HCT116 (cell line): ENCODE results near the gene WFDC6. TPM values are rescaled to one million over a fixed set of nuclear protein-coding genes. Genes with fewer than 3 reads are reported as not detected.

ENCODE experiments used
- ATAC-seq: fragments of 200-7000 bp; cut with Tn5 transposase; 2 replicates; pipeline ENCODE4 v1.9.1; 2020; ENCODE audit warnings: mild to moderate bottlenecking, moderate library complexity
- BruUV-seq: library from RNA; stranded (reverse); fragments of 400-500 nt; replicated peaks from 2 replicates; lab custom pipeline; 2021; lab: Mats Ljungman, UMichigan
- CTCF ChIA-PET: fragments of 300-600 bp; sonication (Branson Sonifier 250); formaldehyde crosslinking; loops from one replicate; lab custom pipeline; 2021; ENCODE audit warnings: antibody characterized with exemption; lab: Charles Lee
- POLR2A ChIA-PET: fragments of 300-600, 350-600 bp; sonication (Branson Sonifier 250); formaldehyde crosslinking; loops from one replicate; lab custom pipeline; 2021; ENCODE audit warnings: antibody characterized with exemption; lab: Charles Lee
- RAD21 ChIA-PET, 2 experiments: fragments of 300-600 bp; sonication (Branson Sonifier 250); formaldehyde crosslinking; loops; one replicate each; lab custom pipeline; 2023; ENCODE audit warnings: low total read pairs in 2 of 2; ENCODE audit not compliant: uncharacterized antibody in 2 of 2, unreplicated experiment in 2 of 2, low non-redundant PET in 1 of 2; lab: Charles Lee
- DNase-seq: peaks from one replicate; pipeline ENCODE4 v3.0.0-alpha.2; 2010; ENCODE audit warnings: low read depth, low spot score
- H2AFZ ChIP-seq: fragments of 200-600 bp; shearing (Covaris generic), sonication (generic); 2 replicates; pipeline ENCODE4 v1.6.1; 2017; ENCODE audit warnings: low read depth, mixed run types, mixed read lengths, antibody characterized with exemption, low read length; ENCODE audit not compliant: poor library complexity, severe bottlenecking
- H3K27ac ChIP-seq: 2 replicates; pipeline ENCODE4 v1.5.1; 2012; ENCODE audit warnings: low read depth, low read length
- H3K27me3 ChIP-seq: fragments of 200-600 bp; sonication (generic); 2 replicates; pipeline ENCODE4 v1.6.1; 2016; ENCODE audit warnings: mixed run types, low read length, mixed read lengths; ENCODE audit not compliant: insufficient read depth
- H3K36me3 ChIP-seq, 2 experiments: fragments of 200-500 bp in 1 of 2; fragments of 200-600 bp in 1 of 2; sonication (Bioruptor generic) in 1 of 2; sonication (generic) in 1 of 2; 2 replicates each; pipeline versions ENCODE4 v1.5.1 to v1.6.1; 2014 to 2016; ENCODE audit warnings: low read length in 2 of 2, inconsistent platforms in 1 of 2, mixed read lengths in 1 of 2, mixed run types in 1 of 2; ENCODE audit not compliant: insufficient read depth in 2 of 2, control insufficient read depth in 1 of 2
- H3K4me1 ChIP-seq, 2 experiments: fragments of 200-600 bp in 1 of 2; sonication (generic) in 1 of 2; 2 replicates each; pipeline versions ENCODE4 v1.5.1 to v1.6.1; 2012 to 2017; ENCODE audit warnings: low read length in 2 of 2, inconsistent platforms in 1 of 2, mild to moderate bottlenecking in 1 of 2, mixed read lengths in 1 of 2, mixed run types in 1 of 2, moderate library complexity in 1 of 2; ENCODE audit not compliant: insufficient read depth in 2 of 2, control insufficient read depth in 1 of 2
- H3K4me2 ChIP-seq: fragments of 200-600 bp; sonication (generic); 2 replicates; pipeline ENCODE4 v1.6.1; 2017; ENCODE audit warnings: mixed run types, low read length, mixed read lengths
- H3K4me3 ChIP-seq, 2 experiments: fragments of 200-600 bp in 1 of 2; sonication (generic) in 1 of 2; replicated peaks in 1 of 2; 2 replicates each; pipeline ENCODE4 v1.5.1; 2011 to 2016; ENCODE audit warnings: low read length in 2 of 2, control low read depth in 1 of 2, low read depth in 1 of 2, mild to moderate bottlenecking in 1 of 2, mixed read lengths in 1 of 2, mixed run types in 1 of 2
- H3K79me2 ChIP-seq: fragments of 200-600 bp; sonication (generic); 2 replicates; pipeline ENCODE4 v1.6.1; 2017; ENCODE audit warnings: mild to moderate bottlenecking, mixed run types, low read length, moderate library complexity, mixed read lengths; ENCODE audit not compliant: insufficient read depth
- H3K9ac ChIP-seq: fragments of 200-600 bp; sonication (generic); 2 replicates; pipeline ENCODE4 v1.6.1; 2016; ENCODE audit warnings: low read length, mixed read lengths
- H3K9me2 ChIP-seq: fragments of 200-600 bp; sonication (generic), shearing (Covaris generic); 2 replicates; pipeline ENCODE4 v1.6.1; 2017; ENCODE audit warnings: mixed run types, mild to moderate bottlenecking, moderate library complexity; ENCODE audit not compliant: insufficient read depth
- H3K9me3 ChIP-seq, 2 experiments: fragments of 200-500 bp in 1 of 2; fragments of 200-600 bp in 1 of 2; sonication (Bioruptor generic) in 1 of 2; sonication (generic) in 1 of 2; 2 replicates each; pipeline ENCODE4 v1.6.1; 2014 to 2017; ENCODE audit warnings: low read length in 2 of 2, mixed read lengths in 2 of 2, inconsistent platforms in 1 of 2, low read depth in 1 of 2, mild to moderate bottlenecking in 1 of 2, mixed run types in 1 of 2, moderate library complexity in 1 of 2; ENCODE audit not compliant: control insufficient read depth in 1 of 2, insufficient read depth in 1 of 2
- H4K20me1 ChIP-seq: fragments of 200-600 bp; sonication (generic), shearing (Covaris generic); 2 replicates; pipeline ENCODE4 v1.6.1; 2017; ENCODE audit warnings: mixed run types, mild to moderate bottlenecking, moderate library complexity; ENCODE audit not compliant: insufficient read depth
- EGR1 ChIP-seq: IDR thresholded peaks from 2 replicates; pipeline ENCODE4 v1.6.1; 2012; ENCODE audit warnings: low read depth
- JUND ChIP-seq: IDR thresholded peaks from 2 replicates; pipeline ENCODE4 v1.6.1; 2012
- RAD21 ChIP-seq: IDR thresholded peaks from 2 replicates; pipeline ENCODE4 v1.6.1; 2012; ENCODE audit warnings: low read depth, mild to moderate bottlenecking
- SIN3A ChIP-seq: IDR thresholded peaks from 2 replicates; pipeline ENCODE4 v1.6.1; 2012; ENCODE audit warnings: low read depth
- SP1 ChIP-seq: IDR thresholded peaks from 2 replicates; pipeline ENCODE4 v1.6.1; 2012; ENCODE audit warnings: low read depth
- YY1 ChIP-seq: IDR thresholded peaks from 2 replicates; pipeline ENCODE4 v1.6.1; 2011; ENCODE audit warnings: low read length, low read depth, moderate library complexity, mild to moderate bottlenecking; ENCODE audit not compliant: insufficient replicate concordance; ENCODE audit errors: extremely low read depth
- ZNF274 ChIP-seq: fragments of 200-500 bp; sonication (Bioruptor generic); IDR thresholded peaks from 2 replicates; pipeline ENCODE4 v1.6.1; 2014; ENCODE audit warnings: mild to moderate bottlenecking, low read depth, low read length, inconsistent platforms
- intact Hi-C: fragments of 100-400 bp; cut with micrococcal nuclease; formaldehyde crosslinking; loops from 2 replicates; pipeline ENCODE4 v1.10.0; 2022
- total RNA-seq: library from RNA; stranded (reverse); gene quantifications from one replicate; pipeline ENCODE4 v1.2.1, GENCODE V29; 2021; ENCODE audit not compliant: unreplicated experiment
- TF ChIP-seq, protein P1 (sequence below): IDR thresholded peaks from 2 replicates; pipeline ENCODE4 v1.6.1; 2012; ENCODE audit warnings: low read depth
- TF ChIP-seq, protein P2 (sequence below): IDR thresholded peaks from 2 replicates; pipeline ENCODE4 v1.6.1; 2012

The WFDC6 gene
- total RNA-seq, 1 experiment from 2014 or later = not detected

DNA sequence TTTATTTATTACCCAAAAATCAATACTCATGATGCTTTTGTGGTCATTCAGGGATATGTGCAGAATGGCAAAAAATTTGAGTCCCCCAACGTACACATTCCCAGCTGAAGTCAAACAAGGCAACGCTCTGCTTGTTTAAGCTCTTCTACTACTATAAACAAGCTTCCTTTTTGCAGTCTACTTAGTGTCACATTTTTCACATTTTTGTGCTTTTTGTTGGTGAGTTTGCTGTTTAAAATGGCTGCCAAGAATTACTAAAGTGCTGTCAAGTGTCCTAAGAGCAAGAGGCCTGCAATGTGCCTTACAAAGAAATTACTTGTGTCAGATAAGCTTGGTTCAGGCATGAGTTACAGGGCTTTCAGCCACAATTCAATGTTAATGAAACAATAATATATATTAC lies 37.7 kb upstream of the WFDC6 start:
- Histone ChIP-seq H3K36me3 (no peaks in the 10 kb centered on the region), H3K79me2 (no peaks in the 10 kb centered on the region), H3K4me3 (no peak overlapping the region), H2AFZ (no peak overlapping the region), H3K27ac (no peak overlapping the region), H3K4me2 (no peak overlapping the region), H3K9me2 (no peaks in the 10 kb centered on the region), H3K4me1 (no peaks in the 10 kb centered on the region), H4K20me1 (no peaks in the 10 kb centered on the region), H3K9ac (no peak overlapping the region), H3K9me3 (no peaks in the 10 kb centered on the region), H3K27me3 (no peaks in the 10 kb centered on the region)
- ChIA-PET POLR2A (interaction anchor here (0.6 kb wide), 1 partner anchor 58 kb away, joined by 3 read pairs; no protein-coding TSS in a partner anchor), CTCF (no interaction called here), RAD21 (no interaction called here)
- TF ChIP-seq, protein P1, sequence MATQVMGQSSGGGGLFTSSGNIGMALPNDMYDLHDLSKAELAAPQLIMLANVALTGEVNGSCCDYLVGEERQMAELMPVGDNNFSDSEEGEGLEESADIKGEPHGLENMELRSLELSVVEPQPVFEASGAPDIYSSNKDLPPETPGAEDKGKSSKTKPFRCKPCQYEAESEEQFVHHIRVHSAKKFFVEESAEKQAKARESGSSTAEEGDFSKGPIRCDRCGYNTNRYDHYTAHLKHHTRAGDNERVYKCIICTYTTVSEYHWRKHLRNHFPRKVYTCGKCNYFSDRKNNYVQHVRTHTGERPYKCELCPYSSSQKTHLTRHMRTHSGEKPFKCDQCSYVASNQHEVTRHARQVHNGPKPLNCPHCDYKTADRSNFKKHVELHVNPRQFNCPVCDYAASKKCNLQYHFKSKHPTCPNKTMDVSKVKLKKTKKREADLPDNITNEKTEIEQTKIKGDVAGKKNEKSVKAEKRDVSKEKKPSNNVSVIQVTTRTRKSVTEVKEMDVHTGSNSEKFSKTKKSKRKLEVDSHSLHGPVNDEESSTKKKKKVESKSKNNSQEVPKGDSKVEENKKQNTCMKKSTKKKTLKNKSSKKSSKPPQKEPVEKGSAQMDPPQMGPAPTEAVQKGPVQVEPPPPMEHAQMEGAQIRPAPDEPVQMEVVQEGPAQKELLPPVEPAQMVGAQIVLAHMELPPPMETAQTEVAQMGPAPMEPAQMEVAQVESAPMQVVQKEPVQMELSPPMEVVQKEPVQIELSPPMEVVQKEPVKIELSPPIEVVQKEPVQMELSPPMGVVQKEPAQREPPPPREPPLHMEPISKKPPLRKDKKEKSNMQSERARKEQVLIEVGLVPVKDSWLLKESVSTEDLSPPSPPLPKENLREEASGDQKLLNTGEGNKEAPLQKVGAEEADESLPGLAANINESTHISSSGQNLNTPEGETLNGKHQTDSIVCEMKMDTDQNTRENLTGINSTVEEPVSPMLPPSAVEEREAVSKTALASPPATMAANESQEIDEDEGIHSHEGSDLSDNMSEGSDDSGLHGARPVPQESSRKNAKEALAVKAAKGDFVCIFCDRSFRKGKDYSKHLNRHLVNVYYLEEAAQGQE = no peak
- TF ChIP-seq YY1 = no peak
- TF ChIP-seq RAD21 = no peak
- TF ChIP-seq ZNF274 = no peak
- no peak for TF ChIP-seq SP1
- no peak for TF ChIP-seq SIN3A
- no peak for TF ChIP-seq JUND
- TF ChIP-seq, protein P2, sequence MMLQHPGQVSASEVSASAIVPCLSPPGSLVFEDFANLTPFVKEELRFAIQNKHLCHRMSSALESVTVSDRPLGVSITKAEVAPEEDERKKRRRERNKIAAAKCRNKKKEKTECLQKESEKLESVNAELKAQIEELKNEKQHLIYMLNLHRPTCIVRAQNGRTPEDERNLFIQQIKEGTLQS = no peak
- TF ChIP-seq EGR1 = no peak
- ATAC-seq (no peak), DNase-seq (no peak)
- intact Hi-C loops = no loop called here
- no TSS peak for BruUV-seq
